Esophagus squamous epithelium (tissue), 4 donors: Measurements from ENCODE around the gene ZNF14.

Experiments used
- POLR2A ChIP-seq, 4 donors: fragments of 450-650 bp; IDR thresholded peaks; one replicate each; pipeline ENCODE4 v1.6.1; 2017; ENCODE audit warnings: antibody characterized with exemption in 4 of 4, mild to moderate bottlenecking in 4 of 4, moderate library complexity in 3 of 4
- TF ChIP-seq, protein P1 (sequence below), 6 experiments: fragments of 450-650 bp in 4 of 6; fragments of 200-600 bp in 2 of 6; sonication (generic) in 2 of 6; IDR thresholded peaks; one replicate each; pipeline ENCODE4 v1.5.1; 2016 to 2019; ENCODE audit warnings: antibody characterized with exemption in 6 of 6, mild to moderate bottlenecking in 4 of 6, moderate library complexity in 4 of 6

DNA sequence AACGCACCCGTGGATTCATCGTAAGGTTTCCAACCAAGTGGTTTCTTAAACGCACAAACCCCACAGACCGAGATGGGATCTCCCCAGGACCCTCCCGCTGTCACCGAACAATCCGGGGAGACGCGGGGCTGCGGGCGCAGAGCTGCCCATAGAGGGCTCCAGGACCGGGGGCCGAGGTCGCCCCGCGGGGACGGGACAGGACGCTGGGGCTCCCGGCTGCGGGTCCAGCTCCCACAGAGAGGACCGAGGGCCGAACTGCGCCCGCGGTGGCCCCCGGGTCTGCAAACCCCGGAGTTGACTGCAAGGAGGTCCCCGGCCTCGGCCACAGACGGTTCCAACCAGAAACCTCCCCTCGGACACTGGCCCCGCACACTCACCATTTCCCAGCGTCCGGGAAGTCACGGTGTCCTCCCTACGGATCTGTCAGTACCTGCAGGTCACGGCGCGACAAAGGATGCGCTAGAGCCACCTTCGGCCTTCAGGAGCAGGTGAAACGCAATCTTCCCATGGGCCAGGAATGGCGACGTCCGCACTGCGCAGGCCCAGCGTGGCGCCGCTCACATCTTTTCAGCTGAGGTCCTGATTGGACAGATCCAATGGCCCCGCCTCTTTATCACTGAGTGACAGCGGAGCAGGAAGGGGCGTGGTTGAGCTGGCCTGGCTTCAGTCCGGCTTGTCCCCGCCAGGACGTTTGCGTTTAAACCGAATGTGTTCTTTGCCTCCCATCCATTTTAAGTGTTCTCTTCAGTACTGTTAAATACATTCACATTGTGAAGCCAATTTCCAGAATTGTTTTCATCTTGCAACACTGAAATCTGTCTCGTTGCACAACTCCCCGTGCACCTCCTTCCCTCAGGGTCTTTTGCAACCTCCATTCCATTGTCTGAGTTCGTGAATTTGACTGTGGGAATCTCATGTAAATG is at the start of gene ZNF14:
- TF ChIP-seq, protein P1, sequence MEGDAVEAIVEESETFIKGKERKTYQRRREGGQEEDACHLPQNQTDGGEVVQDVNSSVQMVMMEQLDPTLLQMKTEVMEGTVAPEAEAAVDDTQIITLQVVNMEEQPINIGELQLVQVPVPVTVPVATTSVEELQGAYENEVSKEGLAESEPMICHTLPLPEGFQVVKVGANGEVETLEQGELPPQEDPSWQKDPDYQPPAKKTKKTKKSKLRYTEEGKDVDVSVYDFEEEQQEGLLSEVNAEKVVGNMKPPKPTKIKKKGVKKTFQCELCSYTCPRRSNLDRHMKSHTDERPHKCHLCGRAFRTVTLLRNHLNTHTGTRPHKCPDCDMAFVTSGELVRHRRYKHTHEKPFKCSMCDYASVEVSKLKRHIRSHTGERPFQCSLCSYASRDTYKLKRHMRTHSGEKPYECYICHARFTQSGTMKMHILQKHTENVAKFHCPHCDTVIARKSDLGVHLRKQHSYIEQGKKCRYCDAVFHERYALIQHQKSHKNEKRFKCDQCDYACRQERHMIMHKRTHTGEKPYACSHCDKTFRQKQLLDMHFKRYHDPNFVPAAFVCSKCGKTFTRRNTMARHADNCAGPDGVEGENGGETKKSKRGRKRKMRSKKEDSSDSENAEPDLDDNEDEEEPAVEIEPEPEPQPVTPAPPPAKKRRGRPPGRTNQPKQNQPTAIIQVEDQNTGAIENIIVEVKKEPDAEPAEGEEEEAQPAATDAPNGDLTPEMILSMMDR (IDR thresholded peaks at IDR 0.05) = peak in 1 of 6 experiments; percentile 4
- TF ChIP-seq POLR2A (IDR thresholded peaks at IDR 0.05) = peak in 2 of 4 donors; percentile 35 to 80
